ENCODE measurements around the gene ARHGEF16. TPM values are rescaled to one million over a fixed set of nuclear protein-coding genes. Genes with fewer than 3 reads are reported as not detected.

Gene ARHGEF16
- total and polyA plus RNA-seq, 2 donors (not counting 1 experiment from before 2014, with no cell fraction given), result 0.13 to 0.22 TPM

- CTCF ChIA-PET, result no interaction called here
- POLR2A ChIA-PET, result no interaction called here
- no peak overlapping the region for H3K9ac ChIP-seq (ENCODE audit: low read length)
- no peaks in the 10 kb centered on the region for H3K27me3 ChIP-seq (replicated peaks in 1 of 4; ENCODE audit: control extremely low read depth in 1 of 4, control insufficient read depth in 3 of 4, insufficient read depth in 4 of 4, low read length in 3 of 4)
- Mint-ChIP-seq H3K4me1 (no peaks in the 10 kb centered on the region), H3K27me3 (no peaks in the 10 kb centered on the region), H3K9me3 (ENCODE audit: insufficient read depth) (no peaks in the 10 kb centered on the region), H3K4me3 (no peak overlapping the region), H3K27ac (no peak overlapping the region)
- no peak overlapping the region for H2AFZ ChIP-seq (ENCODE audit: insufficient read depth, low read depth, low read length, poor library complexity, severe bottlenecking)
- no peaks in the 10 kb centered on the region for H3K79me2 ChIP-seq (ENCODE audit: control insufficient read depth, insufficient read depth, low read length)
- intact Hi-C loops (cut with micrococcal nuclease), result no loop called here
- H3K27ac ChIP-seq (ENCODE audit: low read length in 2 of 2), result no peak overlapping the region
- TF ChIP-seq EZH2 (IDR thresholded peaks at IDR 0.05; ENCODE audit: borderline replicate concordance, insufficient read depth, low read depth, low read length, poor library complexity, severe bottlenecking) (no peak), CTCF (IDR thresholded peaks at IDR 0.05) (no peak)
- no peaks in the 10 kb centered on the region for H3K4me1 ChIP-seq (ENCODE audit: control insufficient read depth in 2 of 2, insufficient read depth in 2 of 2, low read length in 2 of 2)
- peaks cover 44% of the 10 kb centered on the region for H4K20me1 ChIP-seq (ENCODE audit: control insufficient read depth, insufficient read depth, low read length, poor library complexity, severe bottlenecking)
- ATAC-seq (ENCODE audit: low read depth), result no peak
- no peak for DNase-seq
- H3K4me2 ChIP-seq (replicated peaks; ENCODE audit: low read depth, low read length, poor library complexity, severe bottlenecking), result no peak overlapping the region
- WGBS (ENCODE audit: insufficient coverage), result 93% methylated on average over 16 of the region's 16 CpGs
- H3K9me3 ChIP-seq (ENCODE audit: control extremely low read depth in 1 of 3, control insufficient read depth in 2 of 3, insufficient read depth in 1 of 3, low read length in 2 of 3), result peaks cover 0 to 6% (median 0%) of the 10 kb centered on the region in 3 donors
- no peaks in the 10 kb centered on the region for H3K36me3 ChIP-seq (replicated peaks in 1 of 2; ENCODE audit: control extremely low read depth in 1 of 2, control insufficient read depth in 1 of 2, extremely low read depth in 1 of 2, insufficient read depth in 2 of 2, low read length in 1 of 2)
- no peak overlapping the region for H3K4me3 ChIP-seq (ENCODE audit: control extremely low read depth in 1 of 5, extremely low read depth in 1 of 5, insufficient read depth in 1 of 5, low read depth in 2 of 5, low read length in 4 of 5)
Measured at GRCh38 chr1:3511306-3511705, 56.8 kb downstream of the ARHGEF16 start.

- CTCF ChIA-PET, result no interaction called here
- TF ChIP-seq CTCF (IDR thresholded peaks at IDR 0.05) (no peak), EZH2 (IDR thresholded peaks at IDR 0.05; ENCODE audit: borderline replicate concordance, insufficient read depth, low read depth, low read length, poor library complexity, severe bottlenecking) (no peak)
- no peaks in the 10 kb centered on the region for H3K79me2 ChIP-seq (ENCODE audit: control insufficient read depth, insufficient read depth, low read length)
- H3K4me3 ChIP-seq (ENCODE audit: control extremely low read depth in 1 of 5, extremely low read depth in 1 of 5, insufficient read depth in 1 of 5, low read depth in 2 of 5, low read length in 4 of 5), result no peak overlapping the region
- H3K4me1 Mint-ChIP-seq, result no peaks in the 10 kb centered on the region
- H3K9me3 Mint-ChIP-seq (ENCODE audit: insufficient read depth), result no peaks in the 10 kb centered on the region
- H3K4me3 Mint-ChIP-seq, result no peak overlapping the region
- H3K27ac ChIP-seq (ENCODE audit: low read length in 2 of 2), result no peak overlapping the region
- H3K36me3 ChIP-seq (replicated peaks in 1 of 2; ENCODE audit: control extremely low read depth in 1 of 2, control insufficient read depth in 1 of 2, extremely low read depth in 1 of 2, insufficient read depth in 2 of 2, low read length in 1 of 2), result no peaks in the 10 kb centered on the region
- no peaks in the 10 kb centered on the region for H3K27me3 ChIP-seq (replicated peaks in 1 of 4; ENCODE audit: control extremely low read depth in 1 of 4, control insufficient read depth in 3 of 4, insufficient read depth in 4 of 4, low read length in 3 of 4)
- intact Hi-C loops (cut with micrococcal nuclease), result no loop called here
- H3K27ac Mint-ChIP-seq, result no peak overlapping the region
- H4K20me1 ChIP-seq (ENCODE audit: control insufficient read depth, insufficient read depth, low read length, poor library complexity, severe bottlenecking), result peaks cover 49% of the 10 kb centered on the region
- H2AFZ ChIP-seq (ENCODE audit: insufficient read depth, low read depth, low read length, poor library complexity, severe bottlenecking), result no peak overlapping the region
- no peak overlapping the region for H3K4me2 ChIP-seq (replicated peaks; ENCODE audit: low read depth, low read length, poor library complexity, severe bottlenecking)
- WGBS (ENCODE audit: insufficient coverage), result 97% methylated on average over 15 of the region's 15 CpGs
- ATAC-seq (ENCODE audit: low read depth), result no peak
- DNase-seq, result no peak
- H3K9me3 ChIP-seq (ENCODE audit: control extremely low read depth in 1 of 3, control insufficient read depth in 2 of 3, insufficient read depth in 1 of 3, low read length in 2 of 3), result peaks cover 0 to 6% (median 0%) of the 10 kb centered on the region in 3 donors
- H3K9ac ChIP-seq (ENCODE audit: low read length), result no peak overlapping the region
- H3K4me1 ChIP-seq (ENCODE audit: control insufficient read depth in 2 of 2, insufficient read depth in 2 of 2, low read length in 2 of 2), result no peaks in the 10 kb centered on the region
- POLR2A ChIA-PET, result no interaction called here
- H3K27me3 Mint-ChIP-seq, result no peaks in the 10 kb centered on the region
Measured at GRCh38 chr1:3511856-3512255, 57.4 kb downstream of the ARHGEF16 start.
